ENCODE results near the gene NGEF.

DNA sequence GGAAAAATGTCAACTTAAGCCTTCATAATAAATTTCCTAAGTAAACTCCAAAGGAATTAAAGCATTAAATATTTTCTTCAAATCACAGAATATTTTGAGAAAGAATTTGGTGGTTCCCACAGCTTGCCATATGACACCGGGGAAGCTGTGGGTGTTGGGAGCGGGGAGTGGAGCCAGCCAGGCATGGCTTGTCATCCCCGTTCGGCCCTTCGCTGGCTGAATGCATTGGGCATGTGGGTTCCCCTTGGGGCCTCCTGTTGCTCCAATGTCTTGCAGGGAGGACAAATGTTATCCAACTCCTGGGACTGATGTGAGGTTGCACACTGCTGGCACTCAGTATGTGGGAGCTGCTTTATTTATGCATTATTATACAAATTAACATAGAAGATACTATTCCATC is 18.6 kb downstream of the NGEF start:
- TF ChIP-seq, protein P1, sequence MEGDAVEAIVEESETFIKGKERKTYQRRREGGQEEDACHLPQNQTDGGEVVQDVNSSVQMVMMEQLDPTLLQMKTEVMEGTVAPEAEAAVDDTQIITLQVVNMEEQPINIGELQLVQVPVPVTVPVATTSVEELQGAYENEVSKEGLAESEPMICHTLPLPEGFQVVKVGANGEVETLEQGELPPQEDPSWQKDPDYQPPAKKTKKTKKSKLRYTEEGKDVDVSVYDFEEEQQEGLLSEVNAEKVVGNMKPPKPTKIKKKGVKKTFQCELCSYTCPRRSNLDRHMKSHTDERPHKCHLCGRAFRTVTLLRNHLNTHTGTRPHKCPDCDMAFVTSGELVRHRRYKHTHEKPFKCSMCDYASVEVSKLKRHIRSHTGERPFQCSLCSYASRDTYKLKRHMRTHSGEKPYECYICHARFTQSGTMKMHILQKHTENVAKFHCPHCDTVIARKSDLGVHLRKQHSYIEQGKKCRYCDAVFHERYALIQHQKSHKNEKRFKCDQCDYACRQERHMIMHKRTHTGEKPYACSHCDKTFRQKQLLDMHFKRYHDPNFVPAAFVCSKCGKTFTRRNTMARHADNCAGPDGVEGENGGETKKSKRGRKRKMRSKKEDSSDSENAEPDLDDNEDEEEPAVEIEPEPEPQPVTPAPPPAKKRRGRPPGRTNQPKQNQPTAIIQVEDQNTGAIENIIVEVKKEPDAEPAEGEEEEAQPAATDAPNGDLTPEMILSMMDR (IDR thresholded peaks at IDR 0.05; ENCODE audit: low read depth, low read length, missing input control), result no peak
- no peak for TF ChIP-seq SP1 (IDR thresholded peaks at IDR 0.05)
- TF ChIP-seq TAF1 (conservative IDR thresholded peaks at IDR 0.05), result no peak
- no peak for TF ChIP-seq YY1 (IDR thresholded peaks at IDR 0.05)
- no peak for TF ChIP-seq RAD21 (IDR thresholded peaks at IDR 0.05)
- TF ChIP-seq, protein P2, sequence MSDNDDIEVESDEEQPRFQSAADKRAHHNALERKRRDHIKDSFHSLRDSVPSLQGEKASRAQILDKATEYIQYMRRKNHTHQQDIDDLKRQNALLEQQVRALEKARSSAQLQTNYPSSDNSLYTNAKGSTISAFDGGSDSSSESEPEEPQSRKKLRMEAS (IDR thresholded peaks at IDR 0.05), result no peak
- no peak for TF ChIP-seq FOXA2 (IDR thresholded peaks at IDR 0.05)
- no peak for TF ChIP-seq FOXA1 (IDR thresholded peaks at IDR 0.05)
- TF ChIP-seq, protein P3, sequence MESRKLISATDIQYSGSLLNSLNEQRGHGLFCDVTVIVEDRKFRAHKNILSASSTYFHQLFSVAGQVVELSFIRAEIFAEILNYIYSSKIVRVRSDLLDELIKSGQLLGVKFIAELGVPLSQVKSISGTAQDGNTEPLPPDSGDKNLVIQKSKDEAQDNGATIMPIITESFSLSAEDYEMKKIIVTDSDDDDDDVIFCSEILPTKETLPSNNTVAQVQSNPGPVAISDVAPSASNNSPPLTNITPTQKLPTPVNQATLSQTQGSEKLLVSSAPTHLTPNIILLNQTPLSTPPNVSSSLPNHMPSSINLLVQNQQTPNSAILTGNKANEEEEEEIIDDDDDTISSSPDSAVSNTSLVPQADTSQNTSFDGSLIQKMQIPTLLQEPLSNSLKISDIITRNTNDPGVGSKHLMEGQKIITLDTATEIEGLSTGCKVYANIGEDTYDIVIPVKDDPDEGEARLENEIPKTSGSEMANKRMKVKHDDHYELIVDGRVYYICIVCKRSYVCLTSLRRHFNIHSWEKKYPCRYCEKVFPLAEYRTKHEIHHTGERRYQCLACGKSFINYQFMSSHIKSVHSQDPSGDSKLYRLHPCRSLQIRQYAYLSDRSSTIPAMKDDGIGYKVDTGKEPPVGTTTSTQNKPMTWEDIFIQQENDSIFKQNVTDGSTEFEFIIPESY (IDR thresholded peaks at IDR 0.05), result no peak
- no peak for TF ChIP-seq JUND (IDR thresholded peaks at IDR 0.05)
- TF ChIP-seq RXRA (IDR thresholded peaks at IDR 0.05), result no peak
